ENCODE measurements around the gene CLN5. TPM values are rescaled to one million over a fixed set of nuclear protein-coding genes. Genes with fewer than 3 reads are reported as not detected.

The CLN5 gene
- total and polyA plus RNA-seq, 11 donors, result 11.8 to 19.1 (median 15.9) TPM

DNA sequence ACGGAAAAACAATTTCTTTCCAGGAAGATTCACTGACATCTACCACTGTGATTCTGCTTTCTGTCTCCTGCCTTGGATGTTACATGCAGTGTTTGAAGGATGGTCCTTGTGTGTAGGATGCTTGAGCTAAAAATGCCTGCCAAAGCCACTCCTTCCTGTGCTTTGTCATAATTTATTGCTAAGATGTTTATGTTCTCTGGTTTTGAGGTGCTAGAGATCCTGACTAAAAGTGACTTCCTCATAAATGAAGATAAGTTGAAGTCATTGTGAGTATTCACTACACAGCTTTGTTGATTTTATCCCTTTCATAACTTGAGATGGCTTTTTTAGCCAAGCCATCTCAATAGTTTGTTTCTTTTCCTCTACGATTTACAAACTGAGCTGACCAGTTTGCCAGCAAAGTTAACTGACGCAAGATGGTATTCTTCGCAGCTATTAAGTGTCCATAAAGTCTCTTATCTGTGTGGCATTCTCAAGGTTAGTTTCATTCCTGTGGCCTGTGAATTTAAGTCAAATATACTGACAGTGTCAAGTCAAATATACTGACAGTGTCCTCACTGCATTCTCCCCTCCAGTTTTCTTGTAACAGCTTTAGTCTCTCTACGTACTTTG, 50.8 kb downstream of the CLN5 start:
- no peak for ATAC-seq
- no peak for DNase-seq
- H3K27me3 ChIP-seq, result no peaks in the 10 kb centered on the region
- peak overlapping the region in 1 of 12 donors; percentile 35 for H3K27ac ChIP-seq
- TF ChIP-seq, protein P1, sequence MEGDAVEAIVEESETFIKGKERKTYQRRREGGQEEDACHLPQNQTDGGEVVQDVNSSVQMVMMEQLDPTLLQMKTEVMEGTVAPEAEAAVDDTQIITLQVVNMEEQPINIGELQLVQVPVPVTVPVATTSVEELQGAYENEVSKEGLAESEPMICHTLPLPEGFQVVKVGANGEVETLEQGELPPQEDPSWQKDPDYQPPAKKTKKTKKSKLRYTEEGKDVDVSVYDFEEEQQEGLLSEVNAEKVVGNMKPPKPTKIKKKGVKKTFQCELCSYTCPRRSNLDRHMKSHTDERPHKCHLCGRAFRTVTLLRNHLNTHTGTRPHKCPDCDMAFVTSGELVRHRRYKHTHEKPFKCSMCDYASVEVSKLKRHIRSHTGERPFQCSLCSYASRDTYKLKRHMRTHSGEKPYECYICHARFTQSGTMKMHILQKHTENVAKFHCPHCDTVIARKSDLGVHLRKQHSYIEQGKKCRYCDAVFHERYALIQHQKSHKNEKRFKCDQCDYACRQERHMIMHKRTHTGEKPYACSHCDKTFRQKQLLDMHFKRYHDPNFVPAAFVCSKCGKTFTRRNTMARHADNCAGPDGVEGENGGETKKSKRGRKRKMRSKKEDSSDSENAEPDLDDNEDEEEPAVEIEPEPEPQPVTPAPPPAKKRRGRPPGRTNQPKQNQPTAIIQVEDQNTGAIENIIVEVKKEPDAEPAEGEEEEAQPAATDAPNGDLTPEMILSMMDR (IDR thresholded peaks at IDR 0.05), result no peak
- no peak for TF ChIP-seq POLR2A (IDR thresholded peaks at IDR 0.05)
- H3K4me1 ChIP-seq, result no peaks in the 10 kb centered on the region
- H3K9me3 ChIP-seq, result no peaks in the 10 kb centered on the region
- 85 to 91% (median 88%) methylated on average over 5 of the region's 5 CpGs for WGBS, 4 donors
- no peak overlapping the region for H3K4me3 ChIP-seq
- intact Hi-C loops (cut with DNase I), result no loop called here
- peaks cover 0 to 46% (median 30%) of the 10 kb centered on the region in 9 donors for H3K36me3 ChIP-seq

DNA sequence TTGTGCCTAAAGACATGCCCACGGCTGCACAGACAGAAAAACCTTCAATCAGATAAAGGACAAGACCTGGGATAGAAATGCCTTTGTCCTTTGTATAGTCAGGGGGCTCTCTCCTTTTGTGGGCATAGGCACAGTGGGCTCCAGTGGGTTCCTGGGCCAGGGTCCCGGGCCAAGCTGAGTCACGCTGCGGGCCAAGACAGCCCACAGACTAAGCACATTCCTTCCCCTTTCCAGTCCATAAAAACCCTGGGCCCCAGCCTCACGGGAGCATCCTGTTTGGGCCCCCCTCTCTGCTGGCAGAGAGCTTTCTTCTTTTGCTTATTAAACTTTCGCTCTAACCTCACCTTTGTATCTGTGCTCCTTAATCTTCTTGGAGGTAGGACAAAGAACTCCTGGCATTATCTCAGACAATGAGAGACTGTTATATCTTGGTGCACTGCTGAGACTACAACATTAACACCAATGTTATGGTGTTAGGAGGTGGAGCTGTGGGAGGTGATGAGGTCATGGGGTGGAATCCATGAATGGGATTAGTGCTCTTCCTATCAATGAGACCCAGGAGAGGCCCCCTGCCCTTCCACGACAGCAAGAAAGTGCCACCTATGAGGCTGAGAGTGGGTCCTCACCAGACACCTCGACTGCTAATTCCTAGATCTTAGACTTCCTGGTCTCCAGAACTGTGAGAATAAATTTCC, 55.9 kb downstream of the CLN5 start:
- Histone ChIP-seq H3K9me3 (no peaks in the 10 kb centered on the region), H3K4me1 (peaks cover 0 to 9% (median 0%) of the 10 kb centered on the region in 12 donors), H3K27ac (no peak overlapping the region), H3K27me3 (no peaks in the 10 kb centered on the region), H3K36me3 (peaks cover 0 to 95% (median 77%) of the 10 kb centered on the region in 9 donors), H3K4me3 (no peak overlapping the region)
- 94 to 97% (median 96%) methylated on average over 8 of the region's 8 CpGs for WGBS, 4 donors
- intact Hi-C loops (cut with DNase I), result no loop called here
- no peak for TF ChIP-seq POLR2A (IDR thresholded peaks at IDR 0.05)
- TF ChIP-seq, protein P1 (IDR thresholded peaks at IDR 0.05), result no peak
- ATAC-seq, result no peak
- no peak for DNase-seq

DNA sequence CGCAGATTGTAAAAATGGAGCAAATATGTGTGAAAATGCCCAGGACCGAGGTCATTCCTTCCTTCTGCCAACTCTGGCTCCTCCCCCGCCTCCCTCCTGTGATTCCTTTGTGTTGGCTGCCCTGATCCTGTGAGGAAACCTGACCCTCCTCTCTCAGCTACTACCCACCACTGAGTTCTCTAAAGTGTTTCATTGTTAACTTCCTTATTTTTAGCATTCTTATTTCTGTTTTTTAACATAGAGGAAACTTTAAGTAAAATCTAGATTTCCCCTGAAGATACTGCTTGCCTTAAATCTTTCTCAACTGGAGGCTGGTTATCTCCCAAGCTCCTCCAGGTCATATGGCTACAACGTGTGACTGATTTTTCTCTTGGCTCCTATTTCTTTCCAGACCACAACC, 56.8 kb downstream of the CLN5 start:
- Histone ChIP-seq H3K9me3 (no peaks in the 10 kb centered on the region), H3K4me1 (peaks cover 0 to 9% (median 0%) of the 10 kb centered on the region in 12 donors), H3K27me3 (no peaks in the 10 kb centered on the region), H3K27ac (peak overlapping the region in 1 of 12 donors; percentile 22), H3K4me3 (no peak overlapping the region), H3K36me3 (peaks cover 0 to 100% (median 82%) of the 10 kb centered on the region in 9 donors)
- intact Hi-C loops (cut with DNase I), result no loop called here
- WGBS, 4 donors, result 71 to 79% (median 77%) methylated on average over 4 of the region's 4 CpGs
- no peak for TF ChIP-seq POLR2A (IDR thresholded peaks at IDR 0.05)
- TF ChIP-seq, protein P1 (IDR thresholded peaks at IDR 0.05), result no peak
- ATAC-seq (peak in 1 of 4 donors; percentile 34), DNase-seq (no peak)

DNA sequence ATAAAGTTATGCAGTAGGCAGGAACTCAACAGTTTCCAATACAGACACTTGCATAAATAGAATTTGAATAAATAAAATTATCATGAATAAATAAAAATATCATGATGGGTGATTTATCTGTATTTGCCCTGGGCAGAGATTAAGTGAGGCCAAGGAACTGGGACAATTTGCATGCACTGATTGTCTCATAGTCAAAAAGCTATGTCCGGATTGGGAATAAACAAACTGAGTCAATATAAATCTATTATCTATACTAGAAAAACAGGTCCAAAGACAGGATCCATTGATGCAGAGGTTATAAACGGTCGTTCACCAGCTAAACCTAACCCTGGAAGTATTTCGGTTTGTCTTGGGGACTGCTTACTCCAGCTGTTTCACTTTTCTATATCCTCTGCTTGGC, 61.3 kb downstream of the CLN5 start:
- intact Hi-C loops (cut with DNase I), result no loop called here
- peaks cover 0 to 99% (median 95%) of the 10 kb centered on the region in 9 donors for H3K36me3 ChIP-seq

More for the DNA sequence above, 61.3 kb downstream of the CLN5 start:
- no peak overlapping the region for H3K4me3 ChIP-seq
- TF ChIP-seq POLR2A (IDR thresholded peaks at IDR 0.05), result no peak
- TF ChIP-seq, protein P1 (IDR thresholded peaks at IDR 0.05), result no peak
- WGBS, 4 donors, result 91 to 95% (median 95%) methylated on average over 4 of the region's 4 CpGs
- no peaks in the 10 kb centered on the region for H3K9me3 ChIP-seq
- no peak overlapping the region for H3K27ac ChIP-seq
- DNase-seq, result no peak
- H3K4me1 ChIP-seq, result peaks cover 0 to 9% (median 0%) of the 10 kb centered on the region in 12 donors
- ATAC-seq, result no peak
- H3K27me3 ChIP-seq, result no peaks in the 10 kb centered on the region
